Measurements from ENCODE around the gene LRRFIP2. TPM values are rescaled to one million over a fixed set of nuclear protein-coding genes. Genes with fewer than 3 reads are reported as not detected.

The LRRFIP2 gene
- total RNA-seq, 1 donor from 2014 or later: 42.8 TPM

GRCh38 chr3:37194533-37194932, 20.2 kb upstream of the LRRFIP2 start:
- no peaks in the 10 kb centered on the region for H3K9me3 ChIP-seq
- TF ChIP-seq, protein P1, sequence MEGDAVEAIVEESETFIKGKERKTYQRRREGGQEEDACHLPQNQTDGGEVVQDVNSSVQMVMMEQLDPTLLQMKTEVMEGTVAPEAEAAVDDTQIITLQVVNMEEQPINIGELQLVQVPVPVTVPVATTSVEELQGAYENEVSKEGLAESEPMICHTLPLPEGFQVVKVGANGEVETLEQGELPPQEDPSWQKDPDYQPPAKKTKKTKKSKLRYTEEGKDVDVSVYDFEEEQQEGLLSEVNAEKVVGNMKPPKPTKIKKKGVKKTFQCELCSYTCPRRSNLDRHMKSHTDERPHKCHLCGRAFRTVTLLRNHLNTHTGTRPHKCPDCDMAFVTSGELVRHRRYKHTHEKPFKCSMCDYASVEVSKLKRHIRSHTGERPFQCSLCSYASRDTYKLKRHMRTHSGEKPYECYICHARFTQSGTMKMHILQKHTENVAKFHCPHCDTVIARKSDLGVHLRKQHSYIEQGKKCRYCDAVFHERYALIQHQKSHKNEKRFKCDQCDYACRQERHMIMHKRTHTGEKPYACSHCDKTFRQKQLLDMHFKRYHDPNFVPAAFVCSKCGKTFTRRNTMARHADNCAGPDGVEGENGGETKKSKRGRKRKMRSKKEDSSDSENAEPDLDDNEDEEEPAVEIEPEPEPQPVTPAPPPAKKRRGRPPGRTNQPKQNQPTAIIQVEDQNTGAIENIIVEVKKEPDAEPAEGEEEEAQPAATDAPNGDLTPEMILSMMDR (IDR thresholded peaks at IDR 0.05): no peak
- intact Hi-C loops (cut with DNase I): no loop called here
- no peak for DNase-seq (ENCODE audit: low spot score in 2 of 2)
- H3K27ac ChIP-seq: no peak overlapping the region
- H3K27me3 ChIP-seq: no peaks in the 10 kb centered on the region
- H3K4me1 ChIP-seq: no peaks in the 10 kb centered on the region
- no peaks in the 10 kb centered on the region for H3K36me3 ChIP-seq
- no peak overlapping the region for H3K4me3 ChIP-seq

DNA sequence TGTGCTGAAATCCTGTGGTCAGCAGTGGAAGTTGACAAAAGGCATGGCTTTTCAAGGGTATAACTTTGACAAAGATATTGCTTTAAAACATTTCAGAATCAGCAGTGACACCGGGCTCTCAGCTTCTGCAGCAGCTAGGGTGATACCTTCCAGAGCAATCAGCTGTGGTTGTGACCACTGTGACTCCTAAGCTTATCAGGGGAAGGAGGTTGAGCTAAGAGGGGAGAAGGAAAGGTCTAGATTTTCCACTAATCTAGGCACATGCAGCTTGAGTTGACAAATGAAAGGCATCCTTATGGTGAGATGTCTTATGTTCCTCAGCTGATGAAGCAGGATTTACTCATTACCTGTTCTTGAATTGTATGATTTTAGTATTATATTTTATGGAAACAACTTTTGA, 16.3 kb upstream of the LRRFIP2 start:
- TF ChIP-seq, protein P1 (IDR thresholded peaks at IDR 0.05): no peak
- Histone ChIP-seq H3K27me3 (no peaks in the 10 kb centered on the region), H3K27ac (no peak overlapping the region), H3K4me3 (no peak overlapping the region), H3K4me1 (no peaks in the 10 kb centered on the region), H3K9me3 (no peaks in the 10 kb centered on the region), H3K36me3 (no peaks in the 10 kb centered on the region)
- intact Hi-C loops (cut with DNase I): no loop called here
- DNase-seq (ENCODE audit: low spot score in 2 of 2): no peak

GRCh38 chr3:37189109-37189508, 14.7 kb upstream of the LRRFIP2 start:
- H3K4me1 ChIP-seq: peaks cover 0 to 9% of the 10 kb centered on the region in 2 donors
- no peaks in the 10 kb centered on the region for H3K36me3 ChIP-seq
- no peak for DNase-seq (ENCODE audit: low spot score in 2 of 2)
- H3K4me3 ChIP-seq: no peak overlapping the region
- no peaks in the 10 kb centered on the region for H3K9me3 ChIP-seq
- no peak overlapping the region for H3K27ac ChIP-seq
- H3K27me3 ChIP-seq: no peaks in the 10 kb centered on the region
- TF ChIP-seq, protein P1 (IDR thresholded peaks at IDR 0.05): no peak
- intact Hi-C loops (cut with DNase I): no loop called here

DNA sequence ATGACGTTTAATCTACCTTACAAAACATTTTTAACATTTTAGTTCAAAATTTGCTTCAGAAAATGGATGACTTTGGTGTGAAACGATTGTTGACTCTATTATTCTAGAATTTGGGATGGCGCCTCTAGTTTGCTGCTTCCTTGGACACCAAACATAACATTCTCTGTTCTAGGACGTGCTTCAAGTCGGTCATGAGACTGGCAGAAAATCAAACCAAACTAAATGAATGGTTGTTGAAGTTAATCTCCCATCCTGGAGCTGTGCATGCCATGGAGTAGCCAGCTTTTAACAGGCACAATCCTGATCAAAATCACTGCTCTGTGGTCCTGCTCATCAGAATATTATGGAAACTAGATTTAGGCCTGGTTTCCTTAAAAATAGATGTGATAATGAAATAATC, 9.6 kb upstream of the LRRFIP2 start:
- Histone ChIP-seq H3K36me3 (peaks cover 0 to 3% of the 10 kb centered on the region in 2 donors), H3K27me3 (no peaks in the 10 kb centered on the region), H3K9me3 (no peaks in the 10 kb centered on the region), H3K4me1 (peaks cover 0 to 22% of the 10 kb centered on the region in 2 donors), H3K4me3 (peak overlapping the region in 1 of 2 donors; percentile 30), H3K27ac (peak overlapping the region; percentile 74 to 77)
- intact Hi-C loops (cut with DNase I): no loop called here
- DNase-seq (ENCODE audit: low spot score in 2 of 2): no peak
- TF ChIP-seq, protein P1 (IDR thresholded peaks at IDR 0.05): no peak

DNA sequence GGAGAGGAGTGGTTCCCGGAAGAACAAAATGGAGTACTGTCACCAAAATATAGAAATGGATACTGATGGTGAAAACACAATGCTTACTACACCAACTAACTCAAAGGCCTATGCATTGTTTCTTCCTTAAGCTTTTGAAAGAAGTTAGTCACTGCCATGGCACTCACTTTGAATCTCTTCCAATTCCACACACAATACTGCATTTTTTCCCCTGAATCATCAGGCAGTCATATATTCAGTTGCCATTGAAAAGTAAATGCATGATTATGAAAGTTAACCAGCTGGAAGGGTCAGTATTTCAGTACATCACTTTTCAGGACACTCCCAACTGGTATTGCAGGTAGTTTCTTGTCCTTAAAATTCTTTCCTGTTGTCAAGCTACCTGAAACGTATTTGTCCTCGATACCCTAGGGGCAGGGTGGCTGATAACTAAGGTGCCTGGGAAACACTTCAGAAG, 9.0 kb upstream of the LRRFIP2 start:
- intact Hi-C loops (cut with DNase I): no loop called here
- TF ChIP-seq, protein P1 (IDR thresholded peaks at IDR 0.05): no peak
- Histone ChIP-seq H3K27me3 (no peaks in the 10 kb centered on the region), H3K36me3 (peaks cover 0 to 3% of the 10 kb centered on the region in 2 donors), H3K4me3 (peak overlapping the region in 1 of 2 donors; percentile 30), H3K4me1 (peaks cover 0 to 26% of the 10 kb centered on the region in 2 donors), H3K27ac (peak overlapping the region; percentile 74 to 77), H3K9me3 (no peaks in the 10 kb centered on the region)
- DNase-seq (ENCODE audit: low spot score in 2 of 2): no peak

- H3K27me3 ChIP-seq: no peaks in the 10 kb centered on the region
- peaks cover 0 to 31% of the 10 kb centered on the region in 2 donors for H3K4me1 ChIP-seq
- TF ChIP-seq, protein P1 (IDR thresholded peaks at IDR 0.05): no peak
- intact Hi-C loops (cut with DNase I): no loop called here
- no peak for DNase-seq (ENCODE audit: low spot score in 2 of 2)
- H3K9me3 ChIP-seq: no peaks in the 10 kb centered on the region
- H3K36me3 ChIP-seq: peaks cover 0 to 3% of the 10 kb centered on the region in 2 donors
- no peak overlapping the region for H3K4me3 ChIP-seq
- H3K27ac ChIP-seq: peak overlapping the region; percentile 74 to 77
Measured at GRCh38 chr3:37182816-37183215, 8.4 kb upstream of the LRRFIP2 start.

Data from ascending aorta (tissue), 2 donors.